ENCODE results near the gene APOC1.
"Not testable (repeated sequence)": the region's sequence is repeated elsewhere in the genome, so short reads cannot be mapped to it uniquely, and the experiment has no call there.

The APOC1 gene

DNA sequence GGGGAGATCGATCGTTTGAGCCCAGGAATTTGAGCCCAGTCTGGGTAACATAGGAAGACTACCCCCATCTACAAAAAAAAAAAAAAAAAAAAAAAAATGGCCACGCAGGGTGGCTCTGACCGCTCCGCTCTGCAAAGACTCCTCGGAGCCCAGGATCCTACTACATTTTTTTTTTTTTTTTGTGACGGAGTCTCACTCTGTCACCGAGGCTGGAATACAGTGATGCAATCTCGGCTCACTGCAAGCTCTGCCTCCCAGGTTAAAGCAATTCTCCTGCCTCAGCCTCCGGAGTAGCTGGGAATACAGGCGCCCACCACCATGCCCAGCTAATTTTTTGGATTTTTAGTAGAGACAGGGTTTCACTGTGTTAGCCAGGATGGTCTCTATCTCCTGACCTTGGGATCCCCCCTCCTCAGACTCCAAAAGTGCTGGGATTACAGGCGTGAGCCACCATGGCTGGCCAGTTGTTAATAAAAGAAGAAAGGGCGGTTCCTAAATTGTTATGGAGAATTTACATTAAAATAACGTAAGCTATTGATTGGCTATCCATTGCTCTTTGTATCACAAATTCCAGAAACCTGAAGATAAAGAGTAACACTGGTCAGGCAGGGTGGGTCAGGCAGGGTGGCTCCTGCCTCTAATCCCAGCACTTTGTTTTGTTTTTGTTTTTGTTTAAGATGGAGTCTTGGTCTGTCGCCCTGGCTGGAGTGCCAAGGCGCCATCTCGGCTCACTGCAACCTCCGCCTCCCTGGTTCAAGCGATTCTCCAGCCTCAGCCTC, 31.6 kb upstream of the APOC1 start:
- H3K27ac Mint-ChIP-seq; H3K36me3 Mint-ChIP-seq (ENCODE audit: low read depth); H3K4me3 Mint-ChIP-seq; ATAC-seq; H3K27me3 Mint-ChIP-seq; H3K4me1 Mint-ChIP-seq; DNase-seq; H3K9me3 Mint-ChIP-seq: not testable (repeated sequence)

DNA sequence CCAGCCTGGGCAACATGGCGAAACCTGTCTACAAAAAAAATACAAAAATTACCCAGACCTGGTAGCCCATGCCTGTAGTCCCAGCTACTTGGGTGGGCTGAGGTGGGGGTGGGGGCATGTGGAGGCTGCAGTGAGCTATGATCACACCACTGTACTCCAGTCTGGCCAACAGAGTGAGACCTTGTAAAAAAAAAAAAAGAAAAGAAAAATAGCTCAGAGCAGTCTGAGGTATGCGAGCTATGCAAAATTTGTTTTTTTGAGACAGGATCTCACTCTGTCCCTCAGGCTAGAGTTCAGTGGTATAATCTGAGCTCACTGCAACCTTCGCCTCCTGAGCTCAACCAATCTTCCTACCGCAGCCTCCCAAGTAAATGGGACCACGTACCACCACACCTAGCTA, 30.5 kb upstream of the APOC1 start:
- Mint-ChIP-seq H3K36me3 (ENCODE audit: low read depth) (no peaks in the 10 kb centered on the region), H3K9me3 (peaks cover under 1% of the 10 kb centered on the region), H3K4me3 (no peak overlapping the region), H3K27ac (no peak overlapping the region), H3K27me3 (no peaks in the 10 kb centered on the region), H3K4me1 (peaks cover under 1% of the 10 kb centered on the region)
- no peak for DNase-seq
- ATAC-seq = no peak

DNA sequence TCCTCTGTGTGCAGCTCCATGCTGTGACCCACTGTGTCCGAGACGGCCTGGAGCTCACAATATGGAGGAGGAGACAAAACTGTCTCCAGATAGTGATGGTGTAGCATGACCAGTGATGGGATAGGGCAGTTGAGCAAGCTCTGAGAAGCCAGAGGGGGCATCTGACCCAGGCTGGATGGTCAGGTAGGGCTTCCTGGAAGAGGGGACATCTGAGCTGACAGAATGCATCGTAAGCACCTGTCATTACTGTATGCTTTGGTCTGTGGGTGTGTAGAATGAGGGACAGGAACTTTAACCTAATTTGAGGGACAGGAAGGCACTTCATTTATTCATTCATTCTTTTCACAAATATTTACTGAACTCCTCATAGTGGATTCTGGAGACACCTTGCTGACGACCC, 29.8 kb upstream of the APOC1 start:
- DNase-seq = no peak
- peaks cover 4% of the 10 kb centered on the region for H3K9me3 Mint-ChIP-seq
- H3K36me3 Mint-ChIP-seq (ENCODE audit: low read depth) = no peaks in the 10 kb centered on the region
- ATAC-seq = no peak
- no peak overlapping the region for H3K27ac Mint-ChIP-seq
- no peaks in the 10 kb centered on the region for H3K27me3 Mint-ChIP-seq
- no peak overlapping the region for H3K4me3 Mint-ChIP-seq
- H3K4me1 Mint-ChIP-seq = peaks cover 3% of the 10 kb centered on the region

DNA sequence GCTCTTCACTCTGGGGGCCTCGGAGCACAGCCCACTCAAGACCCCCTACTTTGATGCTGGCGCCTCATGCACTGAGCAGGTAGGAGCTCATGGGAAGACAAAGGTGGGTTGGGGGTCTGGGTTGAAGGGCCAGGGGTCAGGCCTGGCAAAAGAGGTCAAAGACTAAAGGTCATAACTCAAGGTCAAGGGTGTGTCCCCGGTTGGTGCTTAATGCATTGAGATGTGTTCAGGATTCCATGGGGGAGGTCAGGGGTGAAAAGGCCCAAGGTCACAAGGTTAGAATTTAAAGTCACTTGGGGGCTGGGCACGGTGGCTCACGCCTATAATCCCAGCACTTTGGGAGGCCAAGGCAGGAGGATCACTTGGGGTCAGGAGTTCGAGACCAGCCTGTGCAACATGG, 28.3 kb upstream of the APOC1 start:
- ATAC-seq = no peak
- no peak for DNase-seq
- Mint-ChIP-seq H3K27ac (no peak overlapping the region), H3K9me3 (peaks cover 4% of the 10 kb centered on the region), H3K4me3 (no peak overlapping the region), H3K4me1 (peaks cover 16% of the 10 kb centered on the region), H3K36me3 (ENCODE audit: low read depth) (peaks cover 3% of the 10 kb centered on the region), H3K27me3 (peaks cover 4% of the 10 kb centered on the region)

DNA sequence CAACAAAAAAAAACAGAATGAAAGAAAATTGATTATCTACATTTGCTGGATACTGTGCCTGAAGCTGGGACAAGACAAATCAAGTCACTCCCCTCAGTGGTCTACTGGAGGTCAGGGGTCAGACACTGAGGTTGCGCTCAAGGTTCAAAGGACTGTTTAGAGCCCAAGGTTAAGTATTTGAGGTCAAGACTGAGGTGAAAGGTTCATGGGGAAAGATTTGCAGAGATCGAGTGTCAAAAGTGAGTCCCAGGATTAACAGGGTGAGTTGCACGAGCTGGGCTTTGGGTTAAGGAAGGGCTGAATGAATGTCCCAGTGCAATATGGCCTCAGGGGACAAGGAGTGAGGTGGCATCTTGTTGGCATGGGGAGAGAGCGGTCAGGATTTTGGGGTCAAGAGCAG, 26.8 kb upstream of the APOC1 start:
- Mint-ChIP-seq H3K27me3 (peaks cover 4% of the 10 kb centered on the region), H3K36me3 (ENCODE audit: low read depth) (peaks cover 14% of the 10 kb centered on the region), H3K9me3 (peaks cover 4% of the 10 kb centered on the region), H3K4me3 (no peak overlapping the region), H3K4me1 (peaks cover 27% of the 10 kb centered on the region), H3K27ac (no peak overlapping the region)
- DNase-seq (no peak), ATAC-seq (no peak)

DNA sequence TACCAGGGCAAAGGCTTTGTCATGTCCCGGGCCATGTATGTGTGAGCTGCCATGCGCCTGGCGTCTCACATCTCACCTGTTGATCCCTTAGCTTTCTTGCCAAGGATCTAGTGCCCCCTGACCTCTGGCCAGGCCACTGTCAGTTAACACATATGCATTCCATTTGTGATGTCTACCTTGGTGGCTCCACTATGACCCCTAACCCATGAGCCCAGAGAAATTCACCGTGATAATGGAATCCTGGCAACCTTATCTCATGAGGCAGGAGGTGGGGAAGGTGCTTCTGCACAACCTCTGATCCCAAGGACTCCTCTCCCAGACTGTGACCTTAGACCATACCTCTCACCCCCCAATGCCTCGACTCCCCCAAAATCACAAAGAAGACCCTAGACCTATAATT, 26.1 kb upstream of the APOC1 start:
- not testable (repeated sequence) for ATAC-seq, H3K4me3 Mint-ChIP-seq, H3K27ac Mint-ChIP-seq, DNase-seq, H3K9me3 Mint-ChIP-seq, H3K27me3 Mint-ChIP-seq
- peaks cover 21% of the 10 kb centered on the region for H3K36me3 Mint-ChIP-seq (ENCODE audit: low read depth)
- H3K4me1 Mint-ChIP-seq = peaks cover 34% of the 10 kb centered on the region

DNA sequence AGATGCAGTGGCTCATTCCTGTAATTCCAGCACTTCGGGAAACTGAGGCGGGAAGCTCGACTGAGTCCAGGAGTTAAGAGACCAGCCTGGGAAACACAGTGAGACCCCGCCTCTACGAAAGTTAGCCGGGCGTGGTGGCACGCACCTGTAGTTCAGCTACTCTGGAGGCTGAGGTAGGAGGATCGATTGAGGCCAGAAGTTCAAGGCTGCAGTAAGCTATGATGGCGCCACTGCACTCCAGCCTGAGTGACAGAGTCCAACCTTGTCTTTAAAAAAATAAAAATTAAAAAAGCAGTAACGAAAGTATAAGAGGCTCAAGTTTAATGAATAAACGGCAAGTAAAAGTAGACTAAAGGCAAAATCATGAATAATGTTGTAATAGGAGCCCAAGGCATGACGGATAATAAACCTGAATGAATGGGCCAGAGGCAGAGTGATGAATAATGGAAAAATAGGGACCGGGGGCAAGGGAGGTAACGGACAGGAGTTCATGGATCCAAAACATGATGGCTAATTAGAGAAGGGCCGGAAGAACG, 24.5 kb upstream of the APOC1 start:
- no peak for ATAC-seq
- Mint-ChIP-seq H3K4me1 (peaks cover 34% of the 10 kb centered on the region), H3K9me3 (peaks cover 4% of the 10 kb centered on the region), H3K36me3 (ENCODE audit: low read depth) (peaks cover 33% of the 10 kb centered on the region), H3K27ac (peak overlapping the region; percentile 95), H3K4me3 (peak overlapping the region; percentile 83), H3K27me3 (peaks cover 4% of the 10 kb centered on the region)
- DNase-seq = no peak

DNA sequence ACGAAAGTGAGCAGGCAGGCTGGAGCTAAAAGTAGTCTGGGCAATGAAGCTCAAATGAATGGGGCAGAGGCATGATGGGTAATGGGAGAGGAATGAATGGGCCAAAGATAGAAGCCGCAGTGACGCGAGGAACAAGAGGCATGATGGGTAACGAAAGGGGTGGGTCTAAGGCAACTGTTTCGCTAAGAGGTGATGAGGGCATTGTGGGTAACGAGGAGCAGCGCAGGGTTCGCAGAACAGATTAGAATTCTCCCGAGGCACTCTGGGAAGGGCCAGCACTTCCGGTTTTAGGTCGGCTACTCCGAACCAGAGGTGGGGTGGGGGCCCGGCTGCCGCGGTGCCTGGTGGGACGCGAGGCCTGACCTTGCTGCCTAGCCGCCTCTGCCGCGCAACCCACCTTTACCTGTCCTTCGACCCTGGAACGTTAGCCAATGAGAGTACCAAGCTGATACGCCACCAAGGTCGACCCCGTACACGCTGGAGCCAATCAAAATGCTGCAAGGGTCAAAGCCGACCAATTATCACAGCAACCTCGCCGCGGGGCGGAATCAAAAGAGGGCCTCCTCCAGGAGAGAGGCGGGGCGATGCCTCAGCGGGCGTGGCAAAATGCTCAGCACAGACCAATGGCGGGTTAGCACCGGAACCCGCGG, 23.9 kb upstream of the APOC1 start:
- peaks cover 4% of the 10 kb centered on the region for H3K9me3 Mint-ChIP-seq
- ATAC-seq (peak; percentile 88), DNase-seq (peak; percentile 100)
- H3K4me3 Mint-ChIP-seq = peak overlapping the region; percentile 83
- peaks cover 34% of the 10 kb centered on the region for H3K4me1 Mint-ChIP-seq
- peaks cover 36% of the 10 kb centered on the region for H3K36me3 Mint-ChIP-seq (ENCODE audit: low read depth)
- peaks cover 4% of the 10 kb centered on the region for H3K27me3 Mint-ChIP-seq
- H3K27ac Mint-ChIP-seq = peak overlapping the region; percentile 95

DNA sequence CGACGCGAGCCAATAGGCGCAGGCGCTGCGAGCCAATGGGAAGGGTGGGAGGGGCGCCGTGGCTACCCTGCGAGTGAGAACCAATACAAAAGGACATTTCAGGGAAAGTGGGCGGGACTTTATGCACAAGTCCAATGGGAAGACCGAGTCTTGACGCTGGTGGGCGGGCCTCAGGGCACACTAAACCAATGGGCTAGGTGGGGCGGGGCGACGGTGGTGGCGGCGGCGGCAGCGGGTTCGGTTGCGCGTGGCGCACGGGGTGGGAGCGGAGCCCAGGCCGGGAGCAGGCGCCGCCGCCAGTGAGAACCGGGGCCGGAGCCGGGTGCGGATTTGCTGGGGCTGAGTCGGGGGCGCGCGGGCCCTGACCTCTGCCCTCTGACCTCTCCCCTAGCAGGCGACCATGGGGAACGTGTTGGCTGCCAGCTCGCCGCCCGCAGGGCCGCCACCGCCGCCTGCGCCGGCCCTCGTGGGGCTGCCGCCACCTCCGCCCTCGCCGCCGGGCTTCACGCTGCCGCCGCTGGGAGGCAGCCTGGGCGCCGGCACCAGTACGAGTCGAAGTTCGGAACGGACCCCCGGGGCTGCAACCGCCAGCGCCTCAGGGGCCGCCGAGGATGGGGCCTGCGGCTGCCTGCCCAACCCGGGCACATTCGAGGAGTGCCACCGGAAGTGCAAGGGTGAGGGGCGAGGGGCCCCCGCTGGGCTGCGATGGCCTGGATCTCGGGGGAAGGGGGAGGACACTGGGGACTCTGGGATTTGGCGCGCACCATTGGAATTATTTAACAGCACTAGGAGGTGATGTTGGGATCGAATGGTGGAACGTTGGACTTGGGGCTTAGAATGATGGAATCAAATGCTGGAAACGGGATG, 23.2 kb upstream of the APOC1 start, which contains the start of gene TOMM40:
Gene TOMM40 (plus strand): TSS at position 239 of the 867 bp plus-strand sequence. CDS start 162 bp downstream, at position 401.
- H3K9me3 Mint-ChIP-seq = peaks cover 4% of the 10 kb centered on the region

DNA sequence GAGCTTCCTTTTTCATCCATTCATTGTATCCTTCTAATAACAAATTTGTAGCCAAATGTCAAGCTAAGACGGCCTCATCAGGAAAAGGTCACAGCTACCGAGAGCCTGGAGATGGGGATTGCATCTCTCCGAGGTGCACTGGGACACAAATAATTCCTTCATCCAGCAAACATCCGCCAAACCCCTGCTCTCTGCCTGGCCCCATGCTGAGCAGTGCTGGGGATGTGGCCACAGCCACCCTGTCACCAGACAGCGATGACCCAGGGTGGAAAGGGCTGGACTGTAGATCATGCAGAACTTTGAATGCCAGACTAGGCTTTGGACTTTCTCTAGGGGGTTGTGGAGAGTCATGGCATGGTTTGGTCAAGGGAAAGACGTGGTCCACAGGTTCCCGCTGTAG, 21.5 kb upstream of the APOC1 start:
- ATAC-seq (no peak), DNase-seq (no peak)
- Mint-ChIP-seq H3K36me3 (ENCODE audit: low read depth) (peaks cover 53% of the 10 kb centered on the region), H3K9me3 (peaks cover 4% of the 10 kb centered on the region), H3K4me1 (peaks cover 34% of the 10 kb centered on the region), H3K27me3 (peaks cover 4% of the 10 kb centered on the region), H3K27ac (peak overlapping the region; percentile 94), H3K4me3 (peak overlapping the region; percentile 83)

More for the DNA sequence above, 23.2 kb upstream of the APOC1 start, which contains the start of gene TOMM40:
- ATAC-seq (no peak), DNase-seq (peak; percentile 29)
- peak within 1 kb of the TSS; percentile 83 for H3K4me3 Mint-ChIP-seq
- peaks cover 4% of the 10 kb centered on the region for H3K27me3 Mint-ChIP-seq
- peaks cover 43% of the 10 kb centered on the region for H3K36me3 Mint-ChIP-seq (ENCODE audit: low read depth)
- H3K27ac Mint-ChIP-seq = peak within 1 kb of the TSS; percentile 95
- H3K4me1 Mint-ChIP-seq = peaks cover 34% of the 10 kb centered on the region

DNA sequence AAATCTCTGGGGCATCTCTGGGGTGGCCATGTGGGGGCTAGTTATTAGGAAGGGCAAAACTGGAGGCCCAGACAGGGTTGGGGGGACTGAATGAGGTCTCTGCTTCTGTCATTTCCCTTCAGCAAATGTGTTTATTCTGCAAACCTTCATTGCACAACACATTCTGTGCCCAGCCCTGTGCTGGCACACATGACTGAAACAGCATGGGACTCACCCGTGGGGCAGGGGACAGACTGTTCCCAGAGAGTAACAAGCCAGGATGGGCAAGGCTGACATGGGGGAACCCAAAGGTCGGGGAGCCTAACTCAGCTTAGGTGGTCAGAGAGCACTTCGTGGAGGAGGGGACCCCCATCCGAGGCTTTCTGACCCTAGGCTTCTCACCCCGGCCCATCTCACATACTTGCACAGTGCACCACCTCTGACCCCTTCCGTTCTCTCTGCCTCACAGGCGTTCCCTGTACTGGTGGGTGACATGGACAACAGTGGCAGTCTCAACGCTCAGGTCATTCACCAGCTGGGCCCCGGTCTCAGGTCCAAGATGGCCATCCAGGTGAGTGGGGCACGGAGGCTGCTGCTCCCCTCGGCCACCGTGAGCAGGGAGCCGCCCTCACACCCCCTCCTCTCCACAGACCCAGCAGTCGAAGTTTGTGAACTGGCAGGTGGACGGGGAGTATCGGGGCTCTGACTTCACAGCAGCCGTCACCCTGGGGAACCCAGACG, 20.9 kb upstream of the APOC1 start:
- peaks cover 56% of the 10 kb centered on the region for H3K36me3 Mint-ChIP-seq (ENCODE audit: low read depth)

DNA sequence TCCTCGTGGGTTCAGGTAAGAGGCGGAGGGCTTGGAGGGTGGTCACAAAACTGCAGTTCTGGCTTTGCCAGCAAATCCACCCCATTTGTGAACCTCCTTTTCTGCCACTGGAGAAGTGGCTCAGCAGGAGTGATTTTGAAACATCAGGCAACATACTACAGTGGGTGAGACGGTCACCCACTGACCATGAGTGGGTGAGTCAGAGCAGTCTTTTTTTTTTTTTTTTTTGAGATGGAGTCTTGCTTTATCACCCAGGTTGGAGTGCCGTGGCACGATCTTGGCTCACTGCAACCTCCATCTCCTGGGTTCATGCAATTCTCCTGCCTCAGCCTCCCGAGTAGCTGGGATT, 20.4 kb upstream of the APOC1 start:
- H3K4me3 Mint-ChIP-seq = no peak overlapping the region
- H3K27me3 Mint-ChIP-seq = peaks cover 4% of the 10 kb centered on the region

More for the DNA sequence above, 20.9 kb upstream of the APOC1 start:
- Mint-ChIP-seq H3K27ac (no peak overlapping the region), H3K9me3 (peaks cover 4% of the 10 kb centered on the region), H3K4me3 (peak overlapping the region; percentile 83), H3K4me1 (peaks cover 34% of the 10 kb centered on the region), H3K27me3 (peaks cover 4% of the 10 kb centered on the region)
- ATAC-seq (no peak), DNase-seq (no peak)

DNA sequence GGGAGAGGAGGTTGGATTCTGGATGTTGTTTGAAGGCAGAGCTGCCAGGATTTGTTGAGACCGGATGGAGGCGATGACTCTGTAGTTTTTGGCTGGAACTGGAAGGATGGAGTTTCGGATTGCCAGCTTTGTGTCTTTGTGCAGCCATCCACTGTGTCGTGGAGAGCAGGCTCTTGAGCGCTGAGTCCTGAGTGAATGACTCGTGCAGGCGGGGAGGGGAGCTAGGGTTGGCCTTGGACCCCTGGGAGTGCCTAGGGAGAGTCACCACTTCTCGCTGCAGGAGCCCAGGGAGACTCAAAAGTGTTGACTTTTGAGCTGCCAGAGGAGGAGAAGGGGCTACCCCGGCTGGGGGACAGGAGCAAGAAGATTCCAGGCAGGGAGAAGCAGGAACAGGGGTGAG, 19.5 kb upstream of the APOC1 start:
- Mint-ChIP-seq H3K4me1 (peaks cover 27% of the 10 kb centered on the region), H3K27ac (no peak overlapping the region), H3K9me3 (no peaks in the 10 kb centered on the region), H3K36me3 (ENCODE audit: low read depth) (peaks cover 59% of the 10 kb centered on the region), H3K27me3 (peaks cover 4% of the 10 kb centered on the region), H3K4me3 (peak overlapping the region; percentile 14)
- DNase-seq (no peak), ATAC-seq (no peak)

More for the DNA sequence above, 20.4 kb upstream of the APOC1 start:
- H3K27ac Mint-ChIP-seq = no peak overlapping the region
- ATAC-seq (no peak), DNase-seq (no peak)
- peaks cover 3% of the 10 kb centered on the region for H3K9me3 Mint-ChIP-seq
- H3K4me1 Mint-ChIP-seq = peaks cover 33% of the 10 kb centered on the region
- peaks cover 56% of the 10 kb centered on the region for H3K36me3 Mint-ChIP-seq (ENCODE audit: low read depth)

DNA sequence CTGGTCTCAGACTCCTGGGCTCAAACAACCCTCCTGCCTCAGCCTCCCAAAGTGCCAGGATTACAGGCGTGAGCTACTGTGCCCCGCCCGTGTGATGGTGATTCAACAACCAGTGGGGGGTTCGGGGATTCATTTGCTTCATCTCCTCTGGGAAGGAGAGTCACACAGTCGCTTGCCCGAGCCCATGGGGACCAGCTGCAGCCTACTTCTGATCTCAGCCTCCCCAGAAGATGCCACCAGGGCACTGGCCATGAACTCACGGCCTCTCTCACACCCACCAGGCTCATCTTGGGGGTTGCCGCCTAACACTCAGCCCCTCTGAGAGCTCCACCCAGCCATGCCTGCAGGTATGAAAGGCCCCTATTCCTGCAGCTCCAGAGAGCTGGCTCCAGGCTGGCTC, 16.6 kb upstream of the APOC1 start:
- Mint-ChIP-seq H3K27me3 (no peaks in the 10 kb centered on the region), H3K4me1 (peaks cover 6% of the 10 kb centered on the region), H3K9me3 (no peaks in the 10 kb centered on the region), H3K36me3 (ENCODE audit: low read depth) (peaks cover 60% of the 10 kb centered on the region), H3K27ac (no peak overlapping the region), H3K4me3 (no peak overlapping the region)
- no peak for DNase-seq
- ATAC-seq = no peak

Measured in activated naive CD8-positive, alpha-beta T cell treated with anti-CD3 and anti-CD28 coated beads, Interleukin-2, amount 50 U/mL, for 24 hours (primary cell).